RWPE2 (cell line): ENCODE measurements around the gene PRDM16.

Experiments used
- ATAC-seq: fragments of 200-7000 bp; cut with Tn5 transposase; 3 replicates; pipeline ENCODE4 v1.9.1; 2021; ENCODE audit warnings: low read depth
- DNase-seq: peaks from one replicate; pipeline ENCODE4 v3.0.0-alpha.2; 2020; ENCODE audit warnings: low spot score
- H3K27ac ChIP-seq: fragments of 450-650 bp; 2 replicates; pipeline ENCODE4 v1.5.1; 2017; ENCODE audit warnings: mild to moderate bottlenecking; ENCODE audit not compliant: poor library complexity, severe bottlenecking
- H3K27me3 ChIP-seq: fragments of 250-450 bp; sonication (Bioruptor Pico); 2 replicates; pipeline ENCODE4 v1.5.1; 2021; ENCODE audit warnings: mild to moderate bottlenecking, moderate library complexity; ENCODE audit not compliant: insufficient read depth, poor library complexity, severe bottlenecking
- H3K36me3 ChIP-seq: fragments of 250-450 bp; sonication (Bioruptor Pico); 2 replicates; pipeline ENCODE4 v1.5.1; 2020; ENCODE audit warnings: low read depth, mild to moderate bottlenecking, moderate library complexity
- H3K4me1 ChIP-seq: fragments of 250-450 bp; sonication (Bioruptor Pico); 2 replicates; pipeline ENCODE4 v1.5.1; 2021; ENCODE audit warnings: mild to moderate bottlenecking, moderate library complexity; ENCODE audit not compliant: insufficient read depth, poor library complexity, severe bottlenecking
- H3K4me3 ChIP-seq: fragments of 250-450 bp; sonication (Bioruptor Pico); 2 replicates; pipeline ENCODE4 v1.5.1; 2021; ENCODE audit warnings: mild to moderate bottlenecking, moderate library complexity; ENCODE audit not compliant: severe bottlenecking
- H3K9me3 ChIP-seq: fragments of 250-450 bp; sonication (Bioruptor Pico); 2 replicates; pipeline ENCODE4 v1.5.1; 2021; ENCODE audit warnings: mild to moderate bottlenecking, moderate library complexity; ENCODE audit not compliant: severe bottlenecking
- TF ChIP-seq, protein P1 (sequence below): fragments of 450-650 bp; IDR thresholded peaks from one replicate; pipeline ENCODE4 v1.5.1; 2017; ENCODE audit warnings: mild to moderate bottlenecking, moderate library complexity; ENCODE audit not compliant: poor library complexity, severe bottlenecking

Gene PRDM16

GRCh38 chr1:3332043-3332442, 263.0 kb downstream of the PRDM16 start:
- no peak for ATAC-seq
- no peaks in the 10 kb centered on the region for H3K27me3 ChIP-seq
- no peak for DNase-seq
- H3K4me3 ChIP-seq = no peak overlapping the region
- no peak overlapping the region for H3K27ac ChIP-seq
- no peaks in the 10 kb centered on the region for H3K36me3 ChIP-seq
- TF ChIP-seq, protein P1, sequence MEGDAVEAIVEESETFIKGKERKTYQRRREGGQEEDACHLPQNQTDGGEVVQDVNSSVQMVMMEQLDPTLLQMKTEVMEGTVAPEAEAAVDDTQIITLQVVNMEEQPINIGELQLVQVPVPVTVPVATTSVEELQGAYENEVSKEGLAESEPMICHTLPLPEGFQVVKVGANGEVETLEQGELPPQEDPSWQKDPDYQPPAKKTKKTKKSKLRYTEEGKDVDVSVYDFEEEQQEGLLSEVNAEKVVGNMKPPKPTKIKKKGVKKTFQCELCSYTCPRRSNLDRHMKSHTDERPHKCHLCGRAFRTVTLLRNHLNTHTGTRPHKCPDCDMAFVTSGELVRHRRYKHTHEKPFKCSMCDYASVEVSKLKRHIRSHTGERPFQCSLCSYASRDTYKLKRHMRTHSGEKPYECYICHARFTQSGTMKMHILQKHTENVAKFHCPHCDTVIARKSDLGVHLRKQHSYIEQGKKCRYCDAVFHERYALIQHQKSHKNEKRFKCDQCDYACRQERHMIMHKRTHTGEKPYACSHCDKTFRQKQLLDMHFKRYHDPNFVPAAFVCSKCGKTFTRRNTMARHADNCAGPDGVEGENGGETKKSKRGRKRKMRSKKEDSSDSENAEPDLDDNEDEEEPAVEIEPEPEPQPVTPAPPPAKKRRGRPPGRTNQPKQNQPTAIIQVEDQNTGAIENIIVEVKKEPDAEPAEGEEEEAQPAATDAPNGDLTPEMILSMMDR = no peak
- H3K9me3 ChIP-seq = no peaks in the 10 kb centered on the region
- no peaks in the 10 kb centered on the region for H3K4me1 ChIP-seq

DNA sequence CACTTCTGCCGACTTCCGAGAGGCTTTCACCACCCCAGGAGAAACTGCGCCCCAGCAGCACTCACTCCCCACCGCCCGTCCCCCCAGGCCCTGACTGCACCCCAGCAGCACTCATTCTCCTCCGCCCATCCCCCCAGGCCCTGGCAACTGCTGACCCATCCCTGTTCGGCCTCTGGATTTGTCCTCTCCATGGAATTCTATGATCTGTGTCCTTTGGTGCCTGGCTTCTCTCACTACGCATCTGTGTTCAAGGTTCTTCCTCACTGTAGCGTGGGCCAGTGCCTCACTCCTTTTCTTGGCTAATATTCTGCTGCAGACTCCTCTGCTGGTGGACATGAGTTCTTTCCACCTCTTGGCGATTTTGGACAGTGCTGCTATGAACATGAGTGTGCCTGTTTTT, 263.7 kb downstream of the PRDM16 start:
- no peaks in the 10 kb centered on the region for H3K9me3 ChIP-seq
- no peak overlapping the region for H3K27ac ChIP-seq
- H3K27me3 ChIP-seq = no peaks in the 10 kb centered on the region
- TF ChIP-seq, protein P1 = no peak
- no peak overlapping the region for H3K4me3 ChIP-seq
- ATAC-seq (no peak), DNase-seq (no peak)
- H3K36me3 ChIP-seq = no peaks in the 10 kb centered on the region
- no peaks in the 10 kb centered on the region for H3K4me1 ChIP-seq

- no peak overlapping the region for H3K4me3 ChIP-seq
- no peaks in the 10 kb centered on the region for H3K4me1 ChIP-seq
- no peaks in the 10 kb centered on the region for H3K9me3 ChIP-seq
- TF ChIP-seq, protein P1 = no peak
- ATAC-seq (no peak), DNase-seq (no peak)
- H3K27me3 ChIP-seq = no peaks in the 10 kb centered on the region
- H3K36me3 ChIP-seq = no peaks in the 10 kb centered on the region
- no peak overlapping the region for H3K27ac ChIP-seq
Observed at GRCh38 chr1:3333903-3334302, 264.9 kb downstream of the PRDM16 start.

GRCh38 chr1:3334366-3334765, 265.4 kb downstream of the PRDM16 start:
- TF ChIP-seq, protein P1 = no peak
- DNase-seq (no peak), ATAC-seq (no peak)
- Histone ChIP-seq H3K4me1 (no peaks in the 10 kb centered on the region), H3K36me3 (no peaks in the 10 kb centered on the region), H3K9me3 (no peaks in the 10 kb centered on the region), H3K27me3 (no peaks in the 10 kb centered on the region), H3K27ac (no peak overlapping the region), H3K4me3 (no peak overlapping the region)

- H3K27me3 ChIP-seq = no peaks in the 10 kb centered on the region
- H3K4me3 ChIP-seq = no peak overlapping the region
- no peak for ATAC-seq
Observed at GRCh38 chr1:3335754-3336640, 267.0 kb downstream of the PRDM16 start.

More at GRCh38 chr1:3335754-3336640, 267.0 kb downstream of the PRDM16 start:
- Histone ChIP-seq H3K27ac (no peak overlapping the region), H3K36me3 (no peaks in the 10 kb centered on the region), H3K4me1 (no peaks in the 10 kb centered on the region), H3K9me3 (no peaks in the 10 kb centered on the region)
- DNase-seq = no peak
- TF ChIP-seq, protein P1 = no peak
